ENCODE results near the gene UFC1.
A peak's percentile ranks its signal among the peaks of the same experiment; 100 is the strongest.
"Not testable (repeated sequence)": the region's sequence is repeated elsewhere in the genome, so short reads cannot be mapped to it uniquely, and the experiment has no call there.

The UFC1 gene

GRCh38 chr1:161153682-161154337 lies at the start of gene UFC1:
TSS of gene UFC1 (plus strand) at chr1:161153978. CDS start at chr1:161153998, 20 bp downstream.
- peak; percentile 64 for DNase-seq

- DNase-seq, result no peak
These were observed 47.3 kb upstream of the UFC1 start for GRCh38 chr1:161106431-161106830.

GRCh38 chr1:161111117-161111516 lies 42.7 kb upstream of the UFC1 start:
- DNase-seq, result no peak

- DNase-seq, result no peak
These were observed 42.3 kb upstream of the UFC1 start for GRCh38 chr1:161111527-161111926.

GRCh38 chr1:161113915-161114314 lies 39.9 kb upstream of the UFC1 start:
- no peak for DNase-seq

- DNase-seq, result no peak
These were observed 39.2 kb upstream of the UFC1 start for GRCh38 chr1:161114556-161114955.

- no peak for DNase-seq
These were observed 38.6 kb upstream of the UFC1 start for GRCh38 chr1:161115132-161115711.

- DNase-seq, result not testable (repeated sequence)
These were observed 37.8 kb upstream of the UFC1 start for GRCh38 chr1:161115961-161116360.

- DNase-seq, result peak; percentile 63
These were observed 35.8 kb upstream of the UFC1 start, which contains the start of the genes NIT1 and PFDN2 for GRCh38 chr1:161117759-161118581. TSS of gene NIT1 (plus strand) at chr1:161118105. CDS start at chr1:161118177, 72 bp downstream. TSS of gene PFDN2 (minus strand) at chr1:161118037. CDS start at chr1:161118026, 11 bp downstream.

GRCh38 chr1:161119092-161119903 lies 34.5 kb upstream of the UFC1 start:
- DNase-seq, result peak; percentile 46

- no peak for DNase-seq
These were observed 32.6 kb upstream of the UFC1 start for GRCh38 chr1:161121042-161121650.

GRCh38 chr1:161121834-161122233 lies 31.9 kb upstream of the UFC1 start:
- DNase-seq, result no peak

GRCh38 chr1:161122967-161123366 lies 30.8 kb upstream of the UFC1 start:
- DNase-seq, result no peak

GRCh38 chr1:161127649-161128048 lies 26.1 kb upstream of the UFC1 start:
- DNase-seq, result no peak

GRCh38 chr1:161128591-161129420 lies 25.0 kb upstream of the UFC1 start:
- DNase-seq, result no peak

GRCh38 chr1:161130266-161130665 lies 23.5 kb upstream of the UFC1 start:
- DNase-seq, result no peak

- DNase-seq, result no peak
These were observed 22.0 kb upstream of the UFC1 start for GRCh38 chr1:161131523-161132409.

GRCh38 chr1:161132410-161133219 lies 21.2 kb upstream of the UFC1 start, which contains the start of gene DEDD:
TSS of gene DEDD (minus strand) at chr1:161132667. CDS start at chr1:161124462, 8,205 bp downstream.
- DNase-seq, result peak; percentile 73

GRCh38 chr1:161133220-161133740 lies 20.5 kb upstream of the UFC1 start:
- DNase-seq, result no peak

Data from 8988T (cell line).